GM12891 (cell line): ENCODE data around the gene FARS2.
A peak's percentile ranks its signal among the peaks of the same experiment; 100 is the strongest.

ENCODE experiments used
- DNase-seq: peaks from one replicate; pipeline ENCODE4 v3.0.0; 2011; ENCODE audit warnings: low spot score; ENCODE audit not compliant: insufficient read length
- FAIRE-seq: peaks from 2 replicates; lab custom pipeline; 2011; peaks lifted over from hg19 to GRCh38; lab: Jason Lieb, UNC
- PAX5 ChIP-seq: IDR thresholded peaks from 2 replicates; pipeline ENCODE4 v1.6.1; 2011; ENCODE audit warnings: low read length, moderate library complexity, mild to moderate bottlenecking; ENCODE audit not compliant: insufficient read depth, severe bottlenecking
- POLR2A ChIP-seq: IDR thresholded peaks from 2 replicates; pipeline ENCODE4 v1.6.1; 2011; ENCODE audit warnings: low read depth, low read length, control low read depth
- POLR2AphosphoS5 ChIP-seq: IDR thresholded peaks from 2 replicates; pipeline ENCODE4 v1.6.1; 2011; ENCODE audit warnings: low read depth, low read length, control low read depth
- POU2F2 ChIP-seq: IDR thresholded peaks from 2 replicates; pipeline ENCODE4 v1.6.1; 2011; ENCODE audit warnings: low read depth, mild to moderate bottlenecking, control low read depth, low read length, moderate library complexity
- SPI1 ChIP-seq: IDR thresholded peaks from 2 replicates; pipeline ENCODE4 v1.6.1; 2011; ENCODE audit warnings: low read depth, low read length, control low read depth
- TAF1 ChIP-seq: IDR thresholded peaks from 2 replicates; pipeline ENCODE4 v1.6.1; 2011; ENCODE audit warnings: low read depth, low read length, control low read depth

Gene FARS2

DNA sequence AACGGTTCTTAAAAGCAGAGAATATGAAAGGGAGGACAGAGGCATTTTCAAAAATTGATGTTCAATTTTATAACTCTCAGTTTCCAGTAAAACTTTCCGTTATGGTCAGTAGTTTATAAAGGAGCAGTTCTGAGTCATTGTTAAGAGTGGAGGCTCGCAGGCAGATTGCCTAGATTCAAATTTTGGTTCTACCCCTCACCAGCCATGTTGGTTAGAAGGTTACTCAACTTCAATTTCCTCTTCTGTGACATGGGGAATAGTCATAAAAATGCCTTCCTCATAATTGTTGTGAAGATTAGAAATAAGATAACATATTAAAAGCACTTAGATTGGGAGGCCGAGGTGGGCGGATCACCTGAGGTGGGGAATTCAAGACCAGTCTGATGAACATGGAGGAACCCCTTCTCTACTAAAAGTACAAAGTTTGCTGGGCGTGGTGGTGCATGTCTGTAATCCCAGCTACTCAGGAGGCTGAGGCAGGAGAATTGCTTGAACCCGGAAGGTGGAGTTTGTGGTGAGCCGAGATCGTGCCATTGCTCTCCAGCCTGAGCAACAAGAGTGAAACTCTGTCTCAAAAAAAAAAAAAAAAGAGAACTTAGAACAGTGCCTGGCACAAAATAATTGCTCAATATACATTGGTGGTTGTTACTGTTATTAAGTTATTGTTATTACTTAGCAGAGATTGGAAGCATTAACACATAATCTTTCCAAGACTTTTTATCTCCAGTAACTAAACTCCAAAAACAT lies 396.5 kb downstream of the FARS2 start:
- FAIRE-seq, result no peak
- TF ChIP-seq PAX5, result no peak
- no peak for TF ChIP-seq POLR2AphosphoS5
- TF ChIP-seq POU2F2, result no peak
- no peak for TF ChIP-seq SPI1
- no peak for TF ChIP-seq TAF1
- TF ChIP-seq POLR2A, result no peak
- DNase-seq, result no peak

DNA sequence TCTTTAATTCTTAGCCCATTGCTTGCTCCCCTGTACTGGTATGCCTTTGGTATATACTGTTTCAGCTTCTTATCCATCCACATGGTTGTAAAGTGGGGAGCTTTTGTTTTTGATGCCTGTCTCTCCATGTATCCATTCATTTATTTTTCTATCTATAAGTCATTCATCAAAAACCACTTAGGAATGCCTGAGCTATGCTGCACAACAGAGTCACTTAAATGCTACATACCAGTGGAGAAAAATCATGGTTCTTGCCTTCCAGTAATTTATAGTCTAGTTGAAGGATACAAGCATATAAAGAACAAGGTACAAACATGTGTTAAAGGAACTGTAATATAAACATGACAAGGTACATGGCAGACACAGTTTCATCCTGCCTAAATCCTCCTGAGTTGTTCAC lies 398.2 kb downstream of the FARS2 start:
- no peak for FAIRE-seq
- TF ChIP-seq PAX5 (no peak), POLR2AphosphoS5 (no peak), TAF1 (no peak), SPI1 (no peak), POLR2A (no peak), POU2F2 (no peak)
- no peak for DNase-seq

DNA sequence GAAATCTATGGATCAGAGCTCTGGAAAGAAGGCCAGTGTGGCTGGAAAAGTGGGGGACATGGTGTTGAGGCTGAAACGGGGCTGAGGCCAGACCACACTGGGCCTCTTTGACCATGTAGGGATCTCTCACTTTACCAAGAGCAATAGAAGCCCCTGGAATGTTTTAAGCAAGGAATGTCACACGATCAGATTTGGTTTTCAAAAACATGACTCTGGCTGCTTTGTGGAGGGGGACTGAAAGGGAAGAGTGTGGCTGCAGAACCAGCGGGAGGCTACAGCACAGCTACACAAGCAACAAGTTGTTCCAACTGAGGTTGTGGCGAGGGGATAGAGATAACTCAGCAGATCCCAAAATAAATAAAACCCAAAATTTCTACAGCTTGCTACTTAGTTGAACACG lies 399.5 kb downstream of the FARS2 start:
- TF ChIP-seq POLR2AphosphoS5, result no peak
- no peak for TF ChIP-seq PAX5
- no peak for TF ChIP-seq POU2F2
- TF ChIP-seq POLR2A, result no peak
- no peak for TF ChIP-seq TAF1
- TF ChIP-seq SPI1, result no peak
- no peak for DNase-seq
- no peak for FAIRE-seq

DNA sequence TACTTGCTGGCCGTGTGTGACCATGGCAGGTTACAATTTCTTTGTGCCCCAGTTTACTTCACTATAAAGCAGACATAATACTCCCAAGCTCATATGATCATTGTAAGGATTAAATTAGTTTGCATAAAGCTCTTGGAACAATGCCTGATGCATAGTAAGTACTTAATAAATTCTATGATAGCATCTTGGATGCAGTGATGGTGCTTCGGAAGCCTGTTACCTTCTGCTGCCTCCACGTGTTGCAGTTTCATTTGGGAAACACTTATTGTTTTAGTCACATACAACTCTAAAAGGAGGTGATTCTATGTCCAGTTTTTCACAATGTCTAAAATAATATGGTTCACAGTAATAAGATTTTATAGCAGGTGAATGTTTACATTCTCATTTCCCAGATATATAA lies 401.5 kb downstream of the FARS2 start:
- FAIRE-seq (no peak), DNase-seq (no peak)
- no peak for TF ChIP-seq TAF1
- TF ChIP-seq POU2F2, result no peak
- no peak for TF ChIP-seq SPI1
- no peak for TF ChIP-seq POLR2A
- no peak for TF ChIP-seq PAX5
- TF ChIP-seq POLR2AphosphoS5, result no peak

DNA sequence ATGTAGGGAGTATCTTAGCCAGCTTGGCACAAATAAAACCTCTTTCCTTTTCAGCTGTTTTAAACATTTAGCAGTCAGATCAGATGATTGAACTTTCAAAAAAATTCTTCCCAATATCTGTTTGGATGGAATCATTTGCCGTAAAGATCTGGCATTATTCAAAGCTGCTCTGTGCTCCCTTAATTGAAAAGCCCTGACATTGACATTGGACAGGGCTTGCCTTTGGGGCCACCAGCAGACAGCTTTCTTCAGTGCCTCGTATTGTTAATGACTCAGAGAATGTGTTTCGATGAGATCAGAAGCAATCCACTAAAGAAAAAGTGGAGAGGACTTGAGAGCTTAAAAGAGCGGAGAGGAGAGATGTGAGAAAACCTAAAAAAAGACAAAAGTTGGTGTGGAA lies 401.9 kb downstream of the FARS2 start:
- no peak for FAIRE-seq
- DNase-seq, result no peak
- TF ChIP-seq POLR2A (no peak), PAX5 (no peak), TAF1 (no peak), SPI1 (no peak), POU2F2 (no peak)

DNA sequence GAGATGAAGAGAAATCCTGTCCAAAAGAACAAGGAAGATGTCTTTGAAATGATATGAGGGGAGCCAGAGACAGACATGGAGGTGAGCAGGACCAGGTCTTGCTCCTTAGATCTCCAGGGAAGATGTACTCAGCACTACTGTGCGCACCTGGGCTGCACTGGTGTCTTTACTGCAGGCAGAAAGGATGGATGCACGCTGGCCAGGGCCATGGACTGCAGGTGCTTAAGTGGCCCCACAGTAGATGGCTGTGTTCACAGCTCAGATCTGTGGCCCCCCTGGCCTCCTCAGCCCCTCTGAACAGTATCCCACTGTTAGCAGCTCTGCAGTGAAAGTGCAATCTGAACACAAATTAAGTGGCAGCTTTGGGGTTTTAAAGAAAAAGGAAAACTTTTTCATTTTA lies 402.4 kb downstream of the FARS2 start:
- FAIRE-seq (no peak), DNase-seq (no peak)
- no peak for TF ChIP-seq POLR2AphosphoS5
- no peak for TF ChIP-seq POLR2A
- TF ChIP-seq PAX5, result no peak
- no peak for TF ChIP-seq TAF1
- no peak for TF ChIP-seq POU2F2
- no peak for TF ChIP-seq SPI1

DNA sequence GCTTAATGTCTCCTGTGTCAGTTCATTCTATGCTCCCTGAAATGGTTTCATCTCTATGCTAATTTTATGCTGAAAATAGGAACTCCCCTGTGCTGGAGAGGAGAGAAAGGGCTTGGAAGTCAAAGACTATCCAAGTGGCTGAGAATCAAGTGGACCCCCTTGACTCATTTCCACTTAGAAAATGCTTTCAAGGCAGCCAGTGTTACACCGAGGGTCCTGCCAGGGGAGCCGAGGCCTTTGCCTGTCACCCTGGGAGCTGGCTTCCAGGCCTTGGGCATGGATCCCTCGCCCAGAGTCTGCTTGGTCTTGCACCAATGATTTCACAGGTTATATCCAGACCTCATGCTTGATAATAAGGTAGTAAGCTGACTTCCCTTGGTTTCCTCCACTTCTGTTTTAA lies 402.8 kb downstream of the FARS2 start:
- TF ChIP-seq POLR2A (no peak), PAX5 (no peak), POU2F2 (no peak), TAF1 (no peak), SPI1 (no peak), POLR2AphosphoS5 (no peak)

DNA sequence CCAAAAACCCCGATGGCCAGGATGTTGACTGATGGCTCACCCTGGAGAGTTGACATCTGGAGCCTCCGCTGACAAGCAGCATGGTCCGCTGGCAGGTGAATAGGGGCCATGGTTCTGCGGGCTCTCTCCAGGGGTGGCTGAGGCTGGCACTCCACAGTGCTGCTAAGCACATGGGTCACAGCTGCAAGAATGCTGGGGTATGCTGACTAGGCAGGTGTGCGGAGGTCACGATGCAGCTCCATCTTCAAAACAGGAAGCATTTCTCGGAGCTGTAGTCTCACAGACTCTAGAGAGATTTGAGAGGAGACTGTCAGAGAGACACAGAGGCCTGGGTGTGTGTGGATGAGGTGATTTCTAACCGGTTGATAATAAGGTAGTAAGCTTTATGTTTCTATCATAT lies 403.9 kb downstream of the FARS2 start:
- FAIRE-seq, result peak; percentile 61

More for the DNA sequence above, 402.8 kb downstream of the FARS2 start:
- FAIRE-seq, result no peak
- DNase-seq, result no peak

DNA sequence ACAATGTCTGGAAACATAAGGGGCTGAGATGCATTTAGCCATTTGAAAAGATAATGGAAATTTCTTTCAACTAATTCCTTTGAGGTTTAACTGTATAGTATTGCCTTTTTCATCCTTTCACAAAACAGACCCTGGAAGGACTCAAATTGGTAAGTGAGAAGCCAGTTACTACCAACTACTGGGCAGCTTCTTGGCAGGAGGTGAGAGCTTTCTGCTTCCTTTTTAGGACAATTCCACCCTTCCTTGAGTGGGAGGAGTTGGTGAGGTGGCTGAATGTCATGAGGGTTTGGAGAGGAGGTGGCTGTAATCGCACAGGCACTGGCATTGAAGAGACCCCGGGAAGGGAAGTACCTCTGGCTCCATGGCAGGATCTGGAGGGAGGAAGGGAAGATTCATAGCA lies 404.4 kb downstream of the FARS2 start:
- no peak for DNase-seq
- TF ChIP-seq POLR2A (no peak), TAF1 (no peak), PAX5 (no peak)
- FAIRE-seq, result no peak

More for the DNA sequence above, 403.9 kb downstream of the FARS2 start:
- no peak for TF ChIP-seq TAF1
- TF ChIP-seq POLR2AphosphoS5, result no peak
- TF ChIP-seq POU2F2, result no peak
- TF ChIP-seq PAX5, result no peak
- TF ChIP-seq SPI1, result no peak
- TF ChIP-seq POLR2A, result no peak
- DNase-seq, result no peak

DNA sequence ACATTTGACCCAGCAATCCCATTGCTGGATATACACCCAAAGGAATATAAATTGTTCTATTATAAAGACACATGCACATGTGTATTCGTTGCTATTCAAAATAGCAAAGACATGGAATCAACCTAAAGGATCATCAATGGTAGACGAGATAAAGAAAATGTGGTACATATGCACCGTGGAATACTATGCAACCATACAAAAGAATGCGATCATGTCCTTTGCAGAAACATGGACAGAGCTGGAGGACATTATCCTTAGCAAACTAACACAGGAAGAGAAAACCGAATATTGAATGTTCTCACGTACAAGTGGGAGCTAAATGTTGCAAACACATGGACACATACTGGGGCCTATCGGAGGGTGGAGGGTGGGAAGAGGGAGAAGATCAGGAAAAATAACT lies 405.4 kb downstream of the FARS2 start:
- FAIRE-seq (no peak), DNase-seq (no peak)
- no peak for TF ChIP-seq SPI1
- TF ChIP-seq TAF1, result no peak
- no peak for TF ChIP-seq POU2F2
- TF ChIP-seq POLR2AphosphoS5, result no peak
- TF ChIP-seq PAX5, result no peak
- TF ChIP-seq POLR2A, result no peak

DNA sequence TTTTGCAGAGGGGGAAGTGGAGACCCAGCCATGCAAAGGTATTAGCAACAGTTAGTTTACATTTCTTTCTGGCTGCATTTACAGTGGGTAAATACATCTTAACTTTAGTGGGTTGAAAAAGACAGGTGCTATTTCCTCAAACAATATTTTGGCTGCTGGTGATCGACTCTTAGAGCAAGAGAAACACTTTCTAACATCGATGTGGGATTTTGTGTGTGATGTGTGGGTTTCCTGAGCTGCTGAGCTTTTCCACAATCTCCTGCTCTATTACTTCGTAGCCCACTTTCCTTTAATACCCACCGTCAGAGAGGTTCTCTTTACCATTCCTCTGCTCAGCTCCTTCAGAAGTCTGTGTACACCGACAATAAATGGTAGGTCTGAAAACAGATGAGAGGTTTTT lies 406.4 kb downstream of the FARS2 start:
- FAIRE-seq (no peak), DNase-seq (no peak)
- TF ChIP-seq POU2F2, result no peak
- no peak for TF ChIP-seq POLR2AphosphoS5
- no peak for TF ChIP-seq PAX5
- no peak for TF ChIP-seq TAF1
- no peak for TF ChIP-seq SPI1
- no peak for TF ChIP-seq POLR2A
